M059J (cell line): ENCODE measurements around the gene PARP12. TPM values are rescaled to one million over a fixed set of nuclear protein-coding genes. Genes with fewer than 3 reads are reported as not detected.

Experiments
- DNase-seq: peaks from one replicate; pipeline ENCODE4 v3.0.0-alpha.2; 2012; ENCODE audit warnings: low read depth
- total RNA-seq: library from RNA; depleted of rRNA; stranded (reverse); fragments of >200 nt; shearing (Covaris generic); gene quantifications from 2 replicates; pipeline ENCODE4 v1.2.3, GENCODE V29; 2014; rRNA removed

The PARP12 gene
- total RNA-seq, 1 experiment from 2014 or later: 137 TPM

DNA sequence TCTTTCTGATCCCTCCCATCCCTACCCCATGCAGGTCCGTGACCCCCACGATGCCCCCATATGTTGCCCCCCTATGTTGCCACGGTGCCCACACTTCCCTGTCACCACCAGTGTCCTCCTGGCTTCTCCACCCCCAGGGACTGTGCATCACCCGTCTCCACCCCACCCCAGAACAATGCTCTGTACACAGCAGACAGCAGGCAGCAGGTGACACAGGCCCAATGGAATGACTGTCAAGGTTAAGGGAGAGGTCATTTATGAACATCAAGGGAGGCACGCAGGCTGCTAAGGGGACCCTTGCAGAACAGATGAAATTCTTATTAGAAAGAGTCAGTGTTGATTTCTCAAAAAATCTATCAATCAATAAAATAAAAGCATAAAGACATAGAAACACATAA is 71.5 kb downstream of the PARP12 start:
- peak; percentile 20 for DNase-seq

DNA sequence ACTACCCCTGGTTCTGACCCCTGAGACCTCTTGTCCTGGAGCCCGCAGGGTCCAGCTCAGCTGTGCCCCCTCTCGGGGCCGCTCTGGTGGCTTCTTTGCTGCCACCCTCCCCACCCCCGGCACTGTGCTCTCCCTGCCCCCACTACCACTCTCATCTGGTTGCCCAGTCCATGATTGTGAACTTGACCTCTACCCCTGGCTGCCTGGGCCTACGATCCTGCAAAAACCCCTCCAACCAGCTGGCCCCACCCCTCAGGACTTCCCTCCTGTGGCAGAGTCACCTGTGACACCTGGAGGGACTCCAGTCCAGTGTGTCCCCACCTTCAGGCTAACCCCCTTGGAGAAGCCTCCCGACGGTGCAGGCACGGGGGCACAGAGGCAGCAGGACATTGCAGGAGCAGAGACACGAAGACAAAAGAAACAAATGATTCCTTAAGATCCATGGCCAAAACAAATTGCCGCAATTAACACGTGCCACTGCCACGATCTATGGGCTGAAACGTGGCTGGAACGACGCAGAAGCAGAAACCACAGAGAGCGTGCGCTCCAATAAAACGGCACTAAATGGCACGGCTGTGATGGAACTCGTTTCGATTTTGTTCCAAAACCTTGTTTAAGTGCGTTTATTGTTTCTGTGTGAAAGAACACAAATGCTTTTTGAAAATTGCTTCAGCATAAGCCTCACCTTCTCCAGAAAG is 72.0 kb downstream of the PARP12 start:
- DNase-seq: no peak

DNA sequence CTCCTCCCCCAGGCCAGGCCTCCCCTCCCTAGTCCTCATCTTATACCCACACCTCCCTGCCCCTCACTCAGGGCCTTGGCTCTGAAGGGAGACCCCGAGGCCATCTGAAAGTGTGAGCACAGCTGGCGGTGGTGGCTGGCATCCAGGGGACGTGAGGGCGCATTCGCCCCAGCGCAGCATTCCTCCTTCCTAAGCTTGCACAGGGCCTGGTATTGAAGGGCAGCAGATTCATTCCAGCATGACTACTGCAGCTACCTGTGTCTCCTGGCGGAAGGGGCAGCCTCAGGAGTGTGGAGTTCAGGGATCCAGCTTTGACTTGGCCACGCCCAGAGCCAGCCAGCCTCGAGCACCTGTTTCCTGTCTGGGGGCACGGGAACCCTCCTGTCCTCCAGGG is 72.6 kb downstream of the PARP12 start:
- no peak for DNase-seq

DNA sequence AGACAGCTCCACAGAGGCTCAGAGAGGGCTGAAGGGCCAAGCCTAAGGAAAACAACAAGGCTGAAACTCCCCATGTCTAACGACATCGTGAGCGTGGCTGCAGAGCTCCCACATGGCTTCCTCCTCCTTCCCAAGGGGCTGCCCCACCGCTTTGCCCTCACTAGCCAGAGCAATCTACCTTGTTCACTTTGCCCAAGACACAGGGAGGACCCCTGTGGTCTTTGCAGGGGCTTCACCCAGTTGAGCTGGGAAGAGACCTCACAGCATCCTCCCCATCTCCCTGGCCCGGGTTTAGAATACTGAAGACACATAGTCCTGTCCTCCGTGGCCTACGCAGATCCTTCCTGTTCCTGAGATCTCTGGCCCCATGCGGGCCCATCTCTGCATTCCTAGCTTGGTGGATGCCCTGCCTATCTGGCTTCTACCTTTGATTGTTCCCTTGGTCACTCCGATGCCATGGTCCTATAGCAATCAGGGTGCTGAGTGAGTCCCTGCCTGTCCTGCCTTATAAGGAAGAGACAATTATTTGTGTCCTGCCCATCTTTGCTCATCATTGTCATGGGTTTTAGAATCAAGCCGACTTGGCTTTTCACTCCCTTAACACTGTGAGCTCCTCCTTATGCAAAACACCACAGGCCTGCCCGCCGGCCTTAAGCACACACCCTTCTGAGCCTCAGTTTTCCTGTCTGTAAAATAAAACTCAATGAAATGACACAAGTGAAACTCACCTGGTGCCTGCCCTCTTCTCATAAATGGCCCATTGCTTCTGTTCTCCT is 73.2 kb downstream of the PARP12 start:
- DNase-seq: no peak

DNA sequence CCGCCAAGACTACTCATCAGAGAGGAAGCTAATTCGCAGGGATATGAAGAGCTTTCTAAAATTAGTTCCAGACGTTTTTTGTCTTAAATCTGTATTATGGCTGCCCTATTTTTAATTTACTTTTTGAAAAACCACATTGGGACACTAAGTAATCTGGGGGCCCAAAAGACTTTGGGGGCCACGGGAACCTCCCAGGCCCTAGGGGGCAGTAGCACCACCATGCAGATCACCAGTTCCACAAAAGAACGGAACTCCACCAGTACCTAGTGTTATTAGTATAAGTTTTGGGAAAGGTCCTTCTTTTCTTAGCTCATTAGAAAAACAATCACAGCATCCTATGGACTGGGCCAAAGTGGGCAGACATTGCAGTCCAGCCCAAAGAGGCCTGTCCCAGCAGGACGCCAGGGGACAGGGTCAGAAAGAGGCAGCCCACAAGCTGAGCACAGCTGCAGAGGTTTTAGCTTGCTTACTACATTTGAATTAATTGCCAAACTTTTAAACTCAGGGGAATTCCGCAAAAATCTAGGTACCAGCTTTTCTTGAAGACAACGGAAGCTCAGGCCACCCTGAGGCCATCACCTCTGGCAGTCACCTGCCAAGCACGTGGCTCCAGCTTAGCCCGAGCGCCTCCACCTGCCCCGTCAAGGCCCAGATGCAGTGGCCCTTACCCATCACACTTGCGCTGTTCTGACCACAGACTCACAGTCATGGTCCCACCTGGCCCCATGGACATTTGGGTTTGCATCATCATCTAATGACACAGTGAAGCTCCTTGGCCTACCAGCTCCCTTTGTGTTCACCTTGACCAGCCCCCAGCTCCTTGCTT is 74.8 kb downstream of the PARP12 start:
- DNase-seq: no peak

DNA sequence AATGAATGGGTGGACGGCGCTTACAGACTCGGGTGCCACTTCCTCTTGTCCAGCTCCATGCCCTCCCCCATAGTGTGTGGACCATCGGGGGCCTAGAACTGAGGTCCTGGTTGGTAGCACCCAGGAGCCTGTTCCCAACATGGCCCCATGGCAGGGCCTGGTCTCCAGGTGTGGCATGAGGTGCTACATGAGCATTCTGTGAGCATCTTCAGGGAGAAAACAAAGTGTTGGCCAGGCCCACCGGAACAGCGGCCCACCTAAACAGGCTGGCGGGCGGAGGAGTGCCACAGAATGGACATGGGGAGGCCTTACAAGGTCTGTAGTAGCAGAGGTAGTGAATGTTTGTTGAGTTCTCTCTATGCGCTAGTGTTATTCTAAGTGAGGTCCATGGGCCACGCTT is 76.9 kb downstream of the PARP12 start:
- no peak for DNase-seq

DNA sequence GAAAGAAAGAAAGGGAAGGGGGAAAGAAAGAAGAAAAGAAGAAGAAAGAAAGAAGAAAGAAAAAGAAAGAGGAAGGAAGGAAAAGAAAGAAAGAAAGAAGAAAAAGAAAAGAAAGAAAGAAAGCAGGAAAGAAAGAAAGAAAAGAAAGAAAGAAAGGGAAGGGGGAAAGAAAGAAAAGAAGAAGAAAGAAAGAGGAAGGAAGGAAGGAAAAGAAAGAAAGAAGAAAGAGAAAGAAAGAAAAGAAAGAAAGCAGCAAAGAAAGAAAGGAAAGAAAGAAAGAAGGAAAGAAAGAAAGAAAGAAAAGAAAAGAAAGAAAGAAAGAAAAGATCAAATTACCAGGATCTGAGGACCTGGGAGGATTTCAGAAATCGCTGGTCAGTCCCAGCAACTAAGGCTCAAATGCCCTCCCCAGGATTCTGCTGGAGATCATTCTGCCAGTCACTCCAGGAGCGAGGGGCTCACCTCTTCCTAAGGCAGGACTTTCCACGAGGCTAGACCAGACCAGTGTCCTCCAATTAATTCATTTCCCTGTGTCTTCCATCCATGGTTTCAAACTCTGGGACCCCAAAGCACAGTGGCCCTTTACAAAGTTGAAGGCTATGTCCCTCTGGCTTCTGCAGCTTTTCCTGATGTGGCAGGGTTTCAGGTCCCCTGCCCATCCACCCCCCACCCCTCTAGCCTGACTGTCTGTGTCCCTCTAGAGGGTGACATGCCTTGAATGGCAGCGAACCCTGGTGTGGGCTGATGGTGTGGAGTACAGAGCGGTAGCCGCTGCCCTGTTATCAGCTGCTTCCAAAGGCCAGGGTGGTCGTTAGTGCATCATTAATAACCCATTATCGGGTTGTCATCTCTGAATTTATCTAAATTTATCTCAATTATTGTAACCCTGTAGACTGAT is 77.9 kb downstream of the PARP12 start:
- no peak for DNase-seq

DNA sequence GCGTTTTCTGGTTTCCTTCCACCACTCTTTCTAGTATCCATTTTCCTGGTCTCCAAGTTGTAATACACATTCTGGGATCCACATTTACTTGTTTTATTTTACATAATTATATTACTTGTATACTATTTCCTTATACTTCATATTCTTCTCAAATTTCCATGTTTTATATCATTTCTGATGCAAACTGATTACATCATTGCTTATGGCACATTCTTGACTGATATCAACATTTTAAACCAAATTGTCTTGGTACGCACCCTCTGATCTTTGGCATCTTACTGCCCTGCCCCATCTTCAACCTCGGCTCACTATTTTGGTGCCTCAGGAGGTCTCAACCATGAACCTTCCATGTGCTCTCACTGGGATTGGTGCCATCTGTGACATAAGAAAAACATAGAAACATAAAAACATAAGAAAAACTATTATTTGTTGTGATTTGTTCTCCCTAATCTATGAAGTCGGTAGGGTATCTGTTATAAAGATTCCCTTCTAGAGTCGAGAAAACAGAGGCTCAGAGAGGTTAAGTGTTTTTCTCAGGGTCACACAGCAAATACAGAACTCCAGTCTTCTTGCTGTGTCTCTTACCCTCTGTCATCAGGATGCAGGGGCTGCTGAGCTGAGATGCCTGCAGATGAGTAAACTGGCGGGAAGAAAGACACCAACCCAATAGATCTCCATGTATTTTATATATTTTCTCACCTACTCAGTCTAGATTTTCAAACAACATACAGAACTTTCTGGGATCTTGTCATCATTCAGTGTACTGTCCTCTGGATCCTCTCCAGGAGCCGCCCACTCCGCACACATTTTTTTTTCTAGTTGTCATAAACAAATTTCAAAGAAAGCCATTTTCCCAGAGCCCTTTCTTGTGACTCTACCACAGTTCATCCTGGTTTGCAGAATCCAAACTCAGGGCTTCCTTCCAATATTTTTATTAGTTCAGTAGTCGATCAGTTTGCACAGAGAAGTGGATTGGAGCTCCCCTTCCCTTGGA is 79.5 kb downstream of the PARP12 start:
- no peak for DNase-seq

DNA sequence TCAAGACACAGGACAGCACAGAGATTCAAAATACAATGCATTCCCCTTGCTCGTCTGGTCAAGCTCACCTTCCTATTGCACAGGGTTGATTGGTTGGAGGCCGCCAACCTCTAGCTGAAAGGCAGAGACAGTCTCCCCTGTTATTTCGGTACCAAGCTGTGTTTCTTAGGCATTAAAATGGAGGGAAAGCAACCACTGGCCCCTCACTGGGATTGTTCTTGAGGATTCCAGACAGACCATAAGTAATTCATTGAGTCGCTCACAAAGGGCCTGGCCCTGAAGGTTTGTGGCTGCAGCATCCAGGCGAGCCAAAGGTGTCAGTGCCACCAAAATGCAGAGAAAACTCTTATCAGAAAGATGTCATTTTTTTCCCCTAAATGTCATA is 81.2 kb downstream of the PARP12 start:
- DNase-seq: no peak

DNA sequence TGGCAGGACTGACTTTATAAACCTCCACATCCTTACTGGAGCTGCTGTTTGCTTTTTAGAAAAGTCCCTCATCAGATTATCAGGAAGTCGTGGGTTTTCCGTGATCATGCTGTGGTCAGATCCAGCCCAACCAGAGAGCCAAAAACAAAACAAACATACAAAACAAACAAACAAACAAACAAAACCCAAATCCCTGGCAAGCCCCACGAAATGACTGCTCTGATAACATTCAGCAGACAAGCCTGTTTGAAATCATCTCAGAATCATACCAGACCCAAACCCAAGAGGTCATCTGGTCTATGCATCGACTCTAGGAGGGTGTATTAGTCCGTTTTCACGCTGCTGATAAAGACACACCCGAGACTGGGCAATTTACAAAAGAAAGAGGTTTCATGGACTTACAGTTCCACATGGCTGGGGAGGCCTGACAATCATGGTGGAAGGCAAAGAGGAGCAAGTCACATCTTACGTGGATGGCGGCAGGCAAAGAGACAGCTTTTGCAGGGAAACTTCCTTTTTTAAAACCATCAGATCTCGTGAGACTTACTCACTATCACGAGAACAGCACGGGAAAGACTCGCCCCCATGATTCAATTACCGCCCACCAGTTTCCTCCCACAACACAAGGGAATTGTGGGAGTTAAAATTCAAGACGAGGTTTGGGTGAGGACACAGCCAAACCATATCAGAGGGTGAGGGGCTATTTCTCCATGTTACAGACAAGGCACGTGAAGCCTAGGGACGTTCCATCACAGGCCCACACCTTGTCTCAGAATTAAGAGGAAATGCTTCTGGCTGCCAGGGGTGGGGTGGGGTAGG is 85.7 kb downstream of the PARP12 start:
- no peak for DNase-seq

DNA sequence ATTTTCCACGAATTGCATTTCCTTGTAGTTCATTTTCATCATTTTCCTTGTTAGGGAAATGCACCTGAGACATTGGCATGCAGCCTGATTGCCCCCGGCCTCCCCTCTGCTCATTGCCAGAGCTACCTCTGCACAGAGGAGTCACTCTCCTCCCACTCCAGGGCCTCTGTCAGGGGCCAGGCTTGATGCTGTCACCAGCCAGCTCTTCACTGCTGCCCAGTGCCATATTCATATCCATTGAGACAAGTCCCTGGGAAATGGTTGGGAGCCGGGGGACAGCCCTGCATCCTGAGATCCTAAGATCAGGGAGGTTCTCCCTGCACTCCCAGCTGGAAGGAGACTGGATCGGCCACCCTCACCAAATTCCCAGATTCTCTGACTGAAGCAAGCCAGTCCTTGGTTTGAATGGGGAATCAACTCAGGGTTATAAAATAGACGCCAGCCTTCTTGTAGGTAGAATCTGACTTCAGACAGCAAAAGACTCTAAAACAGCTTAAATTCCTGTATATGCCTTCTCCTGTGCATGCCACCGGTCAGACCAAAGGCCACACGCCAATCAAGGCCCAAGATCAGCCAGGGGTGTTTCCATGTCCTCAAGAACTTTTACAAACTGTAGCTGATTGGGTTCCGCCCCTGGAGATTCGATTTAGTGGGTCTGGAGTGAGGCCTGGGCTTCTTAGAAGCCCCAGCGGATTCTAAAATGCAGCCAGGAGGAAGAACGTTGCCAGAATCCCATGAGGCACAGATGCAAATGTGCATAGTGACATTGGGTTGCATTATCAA is 86.5 kb downstream of the PARP12 start:
- DNase-seq: no peak

DNA sequence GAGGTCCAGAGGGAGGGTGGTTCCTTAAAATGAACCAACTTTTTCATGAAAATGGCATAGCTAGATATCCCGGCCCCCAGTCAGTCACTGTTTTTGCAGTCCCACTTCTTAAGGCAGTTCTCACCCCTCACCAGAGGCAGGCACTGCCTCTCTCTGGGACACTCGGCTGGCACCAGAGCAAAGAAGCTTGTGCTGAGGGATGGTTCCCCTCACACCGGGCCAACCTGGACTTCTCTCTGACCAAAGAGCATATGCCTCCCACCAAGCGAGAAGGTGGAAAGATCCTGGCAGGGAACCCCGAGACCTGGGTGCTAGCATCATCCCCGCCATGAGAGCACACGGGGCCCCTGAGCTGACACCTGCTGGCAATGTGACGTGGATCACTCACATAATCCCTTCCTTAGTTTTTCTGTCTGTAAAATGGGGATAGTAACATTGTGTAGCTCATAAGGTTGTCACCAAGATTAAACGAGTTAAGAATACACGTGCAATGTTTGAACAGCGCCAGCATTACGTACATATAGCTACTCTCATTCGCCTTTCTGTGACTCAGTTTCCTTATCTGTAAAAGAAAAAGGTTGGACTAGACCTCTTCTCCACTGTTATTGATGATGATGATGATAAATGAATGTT is 88.5 kb downstream of the PARP12 start:
- no peak for DNase-seq

Other genes with a start within 250 kb of the PARP12 start
- gene TBXAS1, start 233.7 kb downstream of the PARP12 start, total RNA-seq: 5.3 and 7.8 TPM in 2 replicates
- 0.64 and 0.69 TPM in 2 replicates for gene KDM7A, start 114.0 kb upstream of the PARP12 start, total RNA-seq